Erythroblast (primary cell): ENCODE results near the gene CCKAR.

Source experiments
- GATA1 ChIP-seq: IDR thresholded peaks from 2 replicates; pipeline ENCODE4 v1.6.1; 2011; ENCODE audit warnings: low read depth, mild to moderate bottlenecking, control low read depth, low read length, moderate library complexity
- POLR2A ChIP-seq: IDR thresholded peaks from 2 replicates; pipeline ENCODE4 v1.6.1; 2011; ENCODE audit warnings: mild to moderate bottlenecking, low read length

DNA sequence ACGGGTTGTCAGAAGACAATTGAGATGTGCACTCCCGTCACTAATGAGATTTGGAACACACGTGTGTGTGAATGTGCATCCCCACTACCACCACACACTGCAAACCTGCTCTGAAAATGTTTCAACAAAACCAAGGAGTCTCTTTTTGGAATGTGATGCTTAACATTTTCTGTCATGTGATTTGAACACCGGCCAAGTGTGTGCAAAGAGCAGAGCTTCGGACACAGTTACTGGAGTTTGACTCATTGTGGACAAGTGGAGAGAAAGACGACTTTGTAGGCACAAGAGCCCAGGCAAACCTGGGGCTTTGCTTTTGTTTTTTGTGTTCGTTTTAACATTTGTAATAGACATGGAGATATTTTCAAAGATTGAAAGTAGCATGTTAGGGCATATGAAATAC lies 49.2 kb downstream of the CCKAR start:
- TF ChIP-seq POLR2A, result no peak
- TF ChIP-seq GATA1, result no peak
